PFSK-1 (cell line): ENCODE results near the gene TMC1.

Source experiments
- FOXP2 ChIP-seq: optimal IDR thresholded peaks from 2 replicates; pipeline ENCODE3; 2011; ENCODE audit warnings: borderline replicate concordance, control low read depth, inconsistent platforms; ENCODE audit not compliant: insufficient read depth; ENCODE audit errors: extremely low read length, extremely low read depth
- POLR2AphosphoS5 ChIP-seq: IDR thresholded peaks from 2 replicates; pipeline ENCODE4 v1.6.1; 2012; ENCODE audit warnings: low read depth, mild to moderate bottlenecking, control low read depth, low read length, moderate library complexity
- SIN3A ChIP-seq: IDR thresholded peaks from 2 replicates; pipeline ENCODE4 v1.6.1; 2012; ENCODE audit warnings: mild to moderate bottlenecking, low read length, moderate library complexity, borderline replicate concordance; ENCODE audit not compliant: insufficient read depth
- TAF1 ChIP-seq: IDR thresholded peaks from 2 replicates; pipeline ENCODE4 v1.6.1; 2012; ENCODE audit warnings: low read length, control low read depth, borderline replicate concordance; ENCODE audit not compliant: insufficient read depth
- TF ChIP-seq, protein P1 (sequence below), 2 experiments: IDR thresholded peaks; 2 replicates each; pipeline versions ENCODE4 v1.6.1 to v1.8.0; 2011 to 2012; ENCODE audit warnings: low read depth in 2 of 2, low read length in 2 of 2, control low read depth in 1 of 2, inconsistent platforms in 1 of 2, mild to moderate bottlenecking in 1 of 2, moderate library complexity in 1 of 2; ENCODE audit not compliant: insufficient read depth in 1 of 2

DNA sequence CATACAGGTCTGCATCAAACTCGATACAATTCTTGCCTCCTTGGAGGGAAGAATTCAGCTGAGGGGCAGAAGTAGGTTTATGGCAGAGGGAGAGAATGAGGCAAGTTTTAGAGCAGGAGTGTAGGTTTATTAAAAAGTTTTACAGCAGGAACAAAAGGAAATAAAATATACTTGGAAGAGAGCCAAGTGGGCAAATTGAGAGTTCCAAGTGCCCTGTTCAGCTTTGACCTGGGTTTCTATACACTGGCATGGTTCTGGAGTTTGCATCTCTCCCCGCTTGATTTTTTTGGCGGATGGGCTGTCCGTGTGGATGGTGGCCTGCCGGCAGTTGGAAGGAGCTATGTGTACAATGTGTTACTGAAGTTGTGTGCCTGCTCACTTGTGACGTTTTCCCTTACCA lies 315.4 kb downstream of the TMC1 start:
- TF ChIP-seq, protein P1, sequence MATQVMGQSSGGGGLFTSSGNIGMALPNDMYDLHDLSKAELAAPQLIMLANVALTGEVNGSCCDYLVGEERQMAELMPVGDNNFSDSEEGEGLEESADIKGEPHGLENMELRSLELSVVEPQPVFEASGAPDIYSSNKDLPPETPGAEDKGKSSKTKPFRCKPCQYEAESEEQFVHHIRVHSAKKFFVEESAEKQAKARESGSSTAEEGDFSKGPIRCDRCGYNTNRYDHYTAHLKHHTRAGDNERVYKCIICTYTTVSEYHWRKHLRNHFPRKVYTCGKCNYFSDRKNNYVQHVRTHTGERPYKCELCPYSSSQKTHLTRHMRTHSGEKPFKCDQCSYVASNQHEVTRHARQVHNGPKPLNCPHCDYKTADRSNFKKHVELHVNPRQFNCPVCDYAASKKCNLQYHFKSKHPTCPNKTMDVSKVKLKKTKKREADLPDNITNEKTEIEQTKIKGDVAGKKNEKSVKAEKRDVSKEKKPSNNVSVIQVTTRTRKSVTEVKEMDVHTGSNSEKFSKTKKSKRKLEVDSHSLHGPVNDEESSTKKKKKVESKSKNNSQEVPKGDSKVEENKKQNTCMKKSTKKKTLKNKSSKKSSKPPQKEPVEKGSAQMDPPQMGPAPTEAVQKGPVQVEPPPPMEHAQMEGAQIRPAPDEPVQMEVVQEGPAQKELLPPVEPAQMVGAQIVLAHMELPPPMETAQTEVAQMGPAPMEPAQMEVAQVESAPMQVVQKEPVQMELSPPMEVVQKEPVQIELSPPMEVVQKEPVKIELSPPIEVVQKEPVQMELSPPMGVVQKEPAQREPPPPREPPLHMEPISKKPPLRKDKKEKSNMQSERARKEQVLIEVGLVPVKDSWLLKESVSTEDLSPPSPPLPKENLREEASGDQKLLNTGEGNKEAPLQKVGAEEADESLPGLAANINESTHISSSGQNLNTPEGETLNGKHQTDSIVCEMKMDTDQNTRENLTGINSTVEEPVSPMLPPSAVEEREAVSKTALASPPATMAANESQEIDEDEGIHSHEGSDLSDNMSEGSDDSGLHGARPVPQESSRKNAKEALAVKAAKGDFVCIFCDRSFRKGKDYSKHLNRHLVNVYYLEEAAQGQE (IDR thresholded peaks at IDR 0.05; ENCODE audit: insufficient read depth in 1 of 2, low read depth in 2 of 2, low read length in 2 of 2) = no peak
- TF ChIP-seq POLR2AphosphoS5 (no peak), SIN3A (no peak), TAF1 (no peak), FOXP2 (no peak)
